Measurements from ENCODE around the gene BTF3L4.

- no peak for TF ChIP-seq POLR2AphosphoS5 (IDR thresholded peaks at IDR 0.05; ENCODE audit: low read depth)
- TF ChIP-seq CTCF (conservative IDR thresholded peaks at IDR 0.05; ENCODE audit: low read depth in 2 of 2) = no peak
- TF ChIP-seq EZH2 (IDR thresholded peaks at IDR 0.05; ENCODE audit: low read depth, unreplicated experiment) = no peak
- TF ChIP-seq REST (IDR thresholded peaks at IDR 0.05; ENCODE audit: unreplicated experiment) = no peak
These were observed 14.6 kb downstream of the BTF3L4 start for GRCh38 chr1:52070704-52071103.
